Breast epithelium (tissue), 3 donors: ENCODE measurements around the gene PDE4D.

Experiments
- CTCF ChIP-seq, 3 donors: fragments of 450-650 bp; IDR thresholded peaks; one replicate each; pipeline ENCODE4 v1.5.1; 2016 to 2017; ENCODE audit warnings: antibody characterized with exemption in 3 of 3, mild to moderate bottlenecking in 3 of 3, moderate library complexity in 3 of 3
- POLR2A ChIP-seq: fragments of 450-650 bp; IDR thresholded peaks from one replicate; pipeline ENCODE4 v1.6.1; 2016; ENCODE audit warnings: antibody characterized with exemption, mild to moderate bottlenecking, moderate library complexity
- POLR2AphosphoS5 ChIP-seq, 3 donors: sonication (generic); formaldehyde crosslinking; IDR thresholded peaks; one replicate each; pipeline ENCODE4 v1.6.1; 2017; ENCODE audit warnings: antibody characterized with exemption in 3 of 3

- TF ChIP-seq POLR2A (no peak), POLR2AphosphoS5 (IDR thresholded peaks at IDR 0.05) (no peak), CTCF (IDR thresholded peaks at IDR 0.05) (no peak)
These were observed 62.1 kb downstream of the PDE4D start for GRCh38 chr5:59831326-59832010.
